Adipose tissue (tissue), 3 donors: ENCODE data around the gene MKNK1. TPM values are rescaled to one million over a fixed set of nuclear protein-coding genes. Genes with fewer than 3 reads are reported as not detected.

ENCODE experiments used
- H3K27ac ChIP-seq: one replicate; pipeline ENCODE4 v1.5.1; 2013; ENCODE audit warnings: low read depth, low read length
- WGBS, 3 donors: extraction: QIAGEN DNeasy Blood & Tissue Kit; methylation state at CpG; one replicate each; pipeline ENCODE4 v1.1.7; 2013; 5-methylcytosine and 5-hydroxymethylcytosine counted together
- polyA plus RNA-seq, 3 donors: library from polyadenylated mRNA; stranded (reverse); fragments of 200-250 nt; gene quantifications; one replicate each; pipeline ENCODE4 v1.2.3, GENCODE V29; 2013
- donor health status: healthy with polysubstance abuse.
- donor health status: Bipolar disorder and iron deficiency.
- donor health status: healthy.

The MKNK1 gene
- polyA plus RNA-seq, 3 donors: 31.0 to 63.1 (median 39.3) TPM

DNA sequence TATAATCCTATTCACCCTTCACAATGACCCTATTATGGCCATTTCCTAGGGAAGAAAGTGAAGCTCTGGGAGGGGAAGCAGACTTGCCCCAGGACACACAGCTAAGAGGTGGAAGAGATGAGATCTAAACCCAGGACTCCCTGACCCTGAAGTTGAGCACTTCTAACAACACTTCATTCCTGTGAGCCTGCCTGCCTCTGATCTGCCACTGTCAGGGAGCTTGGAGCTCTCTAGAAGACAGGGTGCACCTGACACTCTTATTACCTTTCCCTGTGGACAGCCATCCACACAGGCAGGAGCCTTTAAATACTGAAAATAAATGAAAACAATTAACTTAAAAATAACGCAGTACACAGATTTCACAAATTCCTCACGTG, 599 bp downstream of the MKNK1 start:
- H3K27ac ChIP-seq: no peak overlapping the region
- 0 to 2% (median 1%) methylated on average over 2 of the region's 2 CpGs for WGBS, 3 donors

DNA sequence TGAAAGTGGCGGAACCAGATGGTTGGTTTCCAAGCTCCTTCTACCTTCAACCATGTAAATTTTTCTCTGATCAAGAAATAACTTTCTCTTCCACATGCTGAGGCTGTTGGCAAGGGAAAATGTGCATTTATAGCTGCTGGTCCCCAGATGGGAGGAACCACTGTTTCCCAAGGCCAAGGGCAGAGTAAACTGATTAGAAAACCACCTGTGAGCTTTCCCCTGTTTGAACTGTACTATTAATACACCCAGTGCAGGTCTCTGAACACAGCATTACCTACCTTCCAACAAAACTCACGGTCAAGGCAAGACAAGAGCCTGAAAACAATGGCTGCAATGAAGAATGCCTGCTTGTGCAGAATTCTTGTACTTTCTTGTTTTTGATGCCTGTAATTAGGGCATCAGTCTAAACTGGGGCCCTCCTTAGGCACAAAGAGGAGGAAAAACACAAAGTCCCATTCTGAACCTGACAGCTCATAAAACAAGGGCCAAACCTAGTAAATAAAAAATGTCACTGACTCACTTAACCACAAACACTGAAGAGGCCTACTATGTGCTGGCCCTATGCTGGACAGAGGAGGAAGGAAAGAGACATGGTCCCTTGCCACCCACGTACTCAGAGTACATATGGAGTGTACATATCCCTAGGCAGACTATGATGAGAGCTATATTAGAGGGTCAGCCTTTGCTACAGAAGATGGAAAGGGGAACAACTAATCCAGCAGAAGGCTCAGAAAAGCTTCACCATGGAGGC, 2.6 kb downstream of the MKNK1 start:
- H3K27ac ChIP-seq: no peak overlapping the region
- WGBS, 3 donors: 37 to 85% (median 79%) methylated on average over 3 of the region's 3 CpGs

DNA sequence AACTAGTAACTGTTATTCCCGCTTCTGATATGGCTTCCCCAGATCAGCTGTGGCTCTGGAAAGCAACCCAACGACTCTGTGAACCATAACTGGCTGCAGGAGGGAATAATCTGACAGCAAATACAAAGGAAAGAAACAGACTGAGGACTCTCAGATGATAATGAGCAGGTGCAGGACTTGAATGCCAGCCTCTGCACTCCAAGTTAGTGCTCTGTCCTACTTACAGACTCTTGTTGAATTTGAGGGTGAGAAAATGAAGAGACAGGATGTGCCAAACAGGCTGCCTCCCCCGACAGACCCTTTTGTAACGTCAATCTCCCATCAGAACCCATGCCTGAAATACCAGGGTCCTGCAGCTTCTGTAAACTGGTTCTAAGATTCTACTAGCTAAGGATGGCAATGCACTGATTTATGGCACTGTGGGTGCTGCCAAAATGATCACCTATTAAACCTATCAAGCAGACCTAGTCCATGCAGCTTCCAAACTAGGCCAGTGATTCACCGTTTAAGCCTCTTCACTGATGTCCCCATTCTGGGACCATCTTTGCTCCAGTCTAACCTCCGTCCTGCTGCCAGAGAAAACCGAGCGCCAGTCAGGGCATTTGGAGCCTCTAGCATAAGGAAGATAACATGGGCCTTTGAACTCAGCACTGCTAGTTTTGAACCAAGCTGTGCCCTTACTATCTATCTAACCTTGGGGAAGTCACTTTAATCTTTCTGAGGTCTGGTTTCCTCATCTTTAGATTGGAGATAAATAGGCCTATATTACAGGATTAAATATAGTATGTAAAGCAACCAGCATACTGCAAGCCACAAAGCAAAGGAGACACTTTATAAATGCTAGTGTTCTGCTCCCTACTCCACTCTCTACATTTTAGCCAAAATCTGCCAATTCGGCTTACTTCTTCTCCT, 4.8 kb downstream of the MKNK1 start:
- no peak overlapping the region for H3K27ac ChIP-seq
- WGBS, 3 donors: 48 to 84% (median 80%) methylated on average over 9 of the region's 9 CpGs

DNA sequence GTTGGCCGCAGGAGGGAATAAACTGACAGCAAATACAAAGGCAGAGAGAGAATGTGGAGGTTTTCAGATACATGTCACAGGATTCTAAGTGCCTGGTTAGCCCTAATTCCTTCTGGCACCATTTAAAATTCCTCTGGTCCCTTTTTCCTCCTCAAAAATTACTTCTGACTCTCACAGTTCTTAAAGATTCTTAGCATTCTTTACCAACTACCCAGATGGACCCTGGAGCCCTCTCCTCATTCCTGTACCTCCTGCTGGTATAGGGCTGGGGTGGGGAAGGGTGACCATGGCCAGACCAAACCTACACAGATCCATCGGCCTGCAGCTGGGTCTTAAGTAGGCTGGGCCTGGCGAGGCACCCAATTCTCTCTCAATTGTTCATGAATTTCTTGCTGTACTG, 7.2 kb downstream of the MKNK1 start:
- H3K27ac ChIP-seq: no peak overlapping the region
- 85 to 93% (median 93%) methylated on average over 3 of the region's 3 CpGs for WGBS, 3 donors

DNA sequence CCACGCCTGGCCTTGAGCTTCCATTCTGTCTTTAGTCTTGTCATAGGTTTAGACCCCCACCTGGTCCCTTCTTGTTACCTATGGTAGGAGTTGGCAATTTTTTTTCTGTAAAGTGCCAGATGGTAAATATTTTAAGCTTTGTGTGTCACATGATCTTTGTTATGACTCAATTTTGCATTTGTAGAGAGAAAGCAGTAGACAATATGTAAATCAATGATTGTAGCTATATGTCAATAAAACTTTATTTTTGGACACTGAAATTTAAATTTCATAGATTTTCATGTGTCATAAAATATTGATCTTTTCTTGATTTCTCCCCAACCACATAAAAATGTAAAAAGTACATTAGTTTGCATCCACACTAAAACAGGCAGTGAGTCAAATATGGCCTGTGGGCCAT, 8.0 kb downstream of the MKNK1 start:
- 98 to 100% (median 100%) methylated on average over 1 of the region's 1 CpG for WGBS, 3 donors
- H3K27ac ChIP-seq: no peak overlapping the region

DNA sequence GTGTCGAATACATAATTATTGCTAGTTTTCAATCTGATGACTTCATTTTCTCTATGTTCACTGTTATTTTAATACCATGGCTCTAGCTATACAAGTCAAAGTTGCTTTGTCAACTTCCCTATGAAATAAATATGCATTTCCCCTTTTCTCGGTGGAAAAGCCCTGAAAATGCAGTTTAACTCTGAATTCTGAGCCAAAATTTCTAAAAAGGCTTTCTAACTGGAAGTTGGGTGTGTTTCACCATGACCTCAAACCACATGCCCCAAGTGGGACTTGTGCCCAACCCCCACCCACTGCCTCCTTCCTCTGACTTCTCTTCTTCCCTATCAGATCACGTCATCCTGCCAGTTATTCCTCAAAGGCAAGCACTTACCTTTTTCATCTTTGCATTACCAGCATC, 8.9 kb downstream of the MKNK1 start:
- WGBS, 3 donors: 20 to 59% (median 26%) methylated on average over 3 of the region's 3 CpGs
- no peak overlapping the region for H3K27ac ChIP-seq

DNA sequence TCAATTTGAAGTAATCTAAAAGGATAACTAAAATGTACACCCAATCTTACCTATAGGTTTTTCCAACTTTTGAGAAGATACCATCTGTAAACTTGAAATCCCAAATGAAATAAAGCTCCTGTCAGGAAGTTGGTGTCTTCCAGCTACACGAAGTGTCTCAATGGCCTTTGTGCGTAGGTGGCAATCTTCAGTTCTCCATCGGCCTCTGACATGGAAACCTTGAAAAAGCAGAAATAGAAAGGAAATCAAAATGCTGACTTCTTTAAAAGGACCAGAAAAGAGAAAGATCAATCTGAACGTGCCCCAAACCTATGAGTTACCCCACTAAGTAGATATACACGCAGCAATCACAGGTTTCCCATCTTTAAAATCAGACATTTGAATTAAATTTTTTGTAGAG, 10.0 kb downstream of the MKNK1 start:
- WGBS, 3 donors: 64 to 86% (median 78%) methylated on average over 5 of the region's 5 CpGs
- no peak overlapping the region for H3K27ac ChIP-seq

DNA sequence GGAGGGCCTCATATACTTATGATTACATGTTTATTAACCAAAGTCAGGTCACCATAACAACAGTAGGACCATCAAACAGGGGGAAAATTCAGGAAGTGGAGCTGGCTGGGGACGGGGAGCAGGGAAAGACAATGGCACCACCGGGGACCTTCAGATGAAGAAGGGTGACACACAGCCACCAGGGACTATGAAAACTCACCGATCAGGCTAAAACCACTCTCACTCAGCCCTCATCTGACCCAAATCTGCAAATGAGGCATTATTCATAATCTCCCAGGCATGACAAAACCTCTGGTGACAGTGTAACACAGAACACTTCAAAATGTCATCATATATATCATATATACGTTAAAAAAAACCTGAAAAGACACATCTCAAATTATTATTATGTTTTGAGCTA, 11.2 kb downstream of the MKNK1 start:
- 81 to 88% (median 86%) methylated on average over 4 of the region's 4 CpGs for WGBS, 3 donors
- no peak overlapping the region for H3K27ac ChIP-seq

DNA sequence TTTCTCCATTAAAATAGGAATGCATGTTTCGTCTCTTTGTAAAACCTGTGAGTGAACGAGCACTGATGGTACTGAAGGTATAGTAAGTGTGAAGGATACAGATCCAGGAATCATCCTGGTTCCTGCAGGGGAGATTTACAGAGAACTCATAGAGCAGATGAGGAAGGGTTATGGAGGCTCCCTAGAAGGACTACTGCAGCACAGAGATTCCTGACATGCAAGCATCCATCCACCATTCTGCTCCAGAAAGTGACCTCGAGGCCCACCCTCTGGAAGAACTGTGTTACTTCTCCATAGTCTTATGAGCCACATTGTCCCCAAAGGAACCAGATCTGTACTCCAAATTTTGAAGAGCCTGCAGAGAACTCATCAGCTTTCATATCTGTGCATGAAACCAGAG, 14.5 kb downstream of the MKNK1 start:
- 91 to 97% (median 93%) methylated on average over 3 of the region's 3 CpGs for WGBS, 3 donors
- H3K27ac ChIP-seq: no peak overlapping the region

DNA sequence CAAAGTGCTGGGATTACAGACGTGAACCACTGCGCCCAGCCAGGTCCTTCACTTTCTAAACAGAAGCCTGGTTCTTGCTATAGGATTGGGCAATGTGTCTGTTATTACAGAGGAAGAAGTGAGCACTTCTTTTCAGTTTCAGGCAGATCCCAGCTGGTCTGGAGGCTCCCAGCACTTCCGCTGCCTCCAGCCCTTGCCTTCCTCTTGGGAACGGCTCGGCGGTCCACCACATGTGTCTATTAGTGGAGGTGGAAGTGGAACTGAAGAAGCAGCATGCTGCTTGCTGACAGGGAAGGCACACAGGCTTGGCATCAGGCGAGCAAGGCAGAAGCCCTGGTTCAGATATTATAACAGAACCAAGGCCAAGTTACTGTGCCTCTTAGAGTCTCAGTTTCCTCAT, 17.0 kb downstream of the MKNK1 start:
- WGBS, 3 donors: 54 to 70% (median 65%) methylated on average over 7 of the region's 7 CpGs
- no peak overlapping the region for H3K27ac ChIP-seq

DNA sequence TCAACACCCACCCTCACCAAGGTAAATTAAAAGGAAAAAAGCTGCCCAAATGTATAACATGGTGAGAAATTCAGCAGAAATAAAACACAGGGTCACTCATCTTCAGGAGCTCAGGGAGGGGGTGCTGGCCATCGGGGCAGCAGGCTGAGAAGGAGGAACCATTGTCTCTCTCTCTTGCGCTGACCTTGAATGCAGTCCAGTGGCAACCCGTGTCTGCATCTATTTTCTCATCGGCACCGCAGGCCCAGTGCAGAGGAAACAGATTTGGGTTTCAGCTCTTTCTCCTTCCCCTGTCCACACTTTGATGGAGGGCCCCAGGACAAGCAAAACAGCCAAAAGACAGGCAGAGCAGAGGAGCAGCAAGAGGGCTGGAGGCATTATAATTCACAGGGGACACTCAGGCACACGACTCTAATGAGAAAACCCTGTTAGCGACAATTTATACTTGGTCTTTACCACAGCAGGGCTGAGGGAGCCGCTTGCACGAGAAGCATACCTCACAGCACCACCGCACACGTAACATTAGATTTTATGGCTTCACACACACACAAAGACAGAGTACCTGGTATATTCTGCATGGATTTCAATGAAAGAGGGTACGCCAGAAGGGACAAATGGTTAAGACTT, 18.6 kb downstream of the MKNK1 start:
- 61 to 78% (median 72%) methylated on average over 12 of the region's 12 CpGs for WGBS, 3 donors
- no peak overlapping the region for H3K27ac ChIP-seq

DNA sequence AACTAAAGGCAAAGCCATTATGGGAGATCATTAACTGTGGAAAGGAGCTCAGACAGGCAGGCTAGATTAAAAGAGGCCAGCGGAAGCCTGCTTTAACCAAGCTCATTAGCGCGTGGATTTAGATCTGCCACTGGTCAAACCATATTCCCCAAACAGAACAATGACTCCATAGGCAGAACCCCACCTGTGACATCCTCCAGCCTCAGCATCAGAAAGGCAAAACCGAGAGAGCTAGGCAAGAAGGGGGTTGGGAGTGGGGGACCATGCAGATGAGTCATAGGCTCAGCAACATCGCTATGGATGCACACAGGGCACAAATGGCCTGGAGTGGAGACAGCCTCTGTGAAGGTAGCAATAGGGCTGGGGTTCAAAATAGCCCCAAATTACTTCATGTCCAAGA, 20.6 kb downstream of the MKNK1 start:
- 75 to 92% (median 88%) methylated on average over 5 of the region's 5 CpGs for WGBS, 3 donors
- H3K27ac ChIP-seq: no peak overlapping the region

DNA sequence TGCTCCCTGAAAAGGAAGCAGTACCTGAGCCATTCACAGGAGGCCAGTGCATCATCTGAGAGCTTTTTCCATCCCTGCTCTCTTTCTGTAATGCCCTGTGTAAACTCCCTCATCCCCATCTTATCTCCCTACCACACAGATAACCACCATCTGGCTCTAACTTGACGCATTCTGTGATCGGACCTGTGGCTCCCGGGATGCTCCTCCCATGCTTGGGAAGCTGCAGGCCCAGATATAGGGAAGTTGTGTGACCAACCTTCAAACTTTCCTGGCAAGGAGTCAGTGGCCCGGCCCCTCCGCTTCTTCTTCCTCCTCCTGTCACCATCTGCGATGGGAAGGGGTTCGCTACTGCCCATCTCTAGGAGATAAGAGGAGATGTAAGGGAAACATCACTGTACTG, 21.1 kb downstream of the MKNK1 start:
- no peak overlapping the region for H3K27ac ChIP-seq
- WGBS, 3 donors: 45 to 66% (median 63%) methylated on average over 7 of the region's 7 CpGs

DNA sequence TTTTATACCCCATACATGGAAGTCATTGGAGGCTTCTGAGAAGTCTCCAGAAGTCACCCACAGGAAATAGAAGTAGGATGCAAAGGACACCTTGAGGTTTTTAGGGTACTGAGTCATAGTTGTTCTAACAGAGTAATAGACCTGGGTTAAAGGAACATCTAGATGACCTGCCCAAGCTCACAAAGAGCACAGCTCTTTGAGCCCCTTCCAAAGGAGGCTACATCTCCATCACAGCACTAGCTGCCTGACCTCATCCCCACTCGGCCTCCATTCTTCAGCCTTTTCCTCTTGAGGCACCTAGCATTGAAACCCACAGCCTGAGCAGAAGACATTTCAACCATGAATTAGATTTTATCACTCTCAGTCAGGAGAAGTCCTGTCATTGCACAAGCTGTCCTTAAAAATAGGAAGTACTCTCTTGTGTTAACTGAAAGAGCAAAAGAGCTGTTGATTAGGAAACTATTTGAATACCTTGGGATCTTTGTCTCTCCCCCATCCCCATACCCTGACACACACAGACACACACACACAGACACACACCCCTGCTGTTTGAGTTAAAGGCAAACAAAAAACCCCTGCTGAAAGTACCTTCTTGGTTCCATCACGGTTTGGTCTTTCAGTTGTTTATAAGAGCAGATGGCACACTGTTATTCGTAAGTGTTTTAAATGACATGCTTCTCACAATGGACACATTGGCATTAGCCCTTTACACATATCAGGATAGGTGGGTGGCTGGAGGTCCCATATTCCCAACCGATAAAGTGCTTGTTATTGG, 22.2 kb downstream of the MKNK1 start:
- WGBS, 3 donors: 62 to 85% (median 75%) methylated on average over 4 of the region's 4 CpGs
- H3K27ac ChIP-seq: no peak overlapping the region

DNA sequence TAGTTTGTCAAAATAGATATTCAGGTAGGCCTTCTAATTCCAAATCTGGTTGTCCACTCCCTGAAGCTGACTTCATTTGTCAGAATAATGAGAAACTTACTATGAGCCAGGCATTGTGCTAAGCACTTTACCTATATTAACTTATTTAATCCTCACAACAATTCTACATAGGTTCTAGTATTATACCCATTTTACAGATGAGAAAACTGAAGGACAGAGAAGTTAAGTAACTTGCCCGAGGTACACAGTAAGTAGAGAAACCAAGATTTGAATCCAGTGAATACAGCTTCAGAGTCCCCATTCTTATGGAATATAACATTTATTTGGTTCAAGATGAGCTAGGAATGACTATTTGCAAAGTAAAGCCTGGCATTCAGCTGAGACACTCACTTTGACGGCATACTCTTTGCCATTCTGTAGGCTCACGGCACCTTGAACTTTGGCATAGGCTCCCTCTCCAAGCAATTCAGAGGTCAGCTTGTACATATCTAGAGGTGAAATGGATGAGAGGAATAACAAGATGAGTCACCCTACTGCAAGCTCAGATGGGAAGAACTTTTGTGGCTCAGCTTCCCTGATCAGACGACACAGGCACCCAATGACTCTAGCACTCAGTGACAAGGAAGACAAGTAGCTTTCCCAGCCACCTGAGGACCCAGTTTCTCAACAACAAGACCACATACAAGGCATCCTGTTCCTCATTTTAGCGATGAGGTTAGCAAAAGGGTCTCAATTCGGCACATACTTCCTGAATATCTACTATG, 23.7 kb downstream of the MKNK1 start:
- whole genome bisulfite sequencing, 3 donors: 68 to 94% (median 78%) methylated on average over 6 of the region's 6 CpGs
- H3K27ac ChIP-seq: no peak overlapping the region

DNA sequence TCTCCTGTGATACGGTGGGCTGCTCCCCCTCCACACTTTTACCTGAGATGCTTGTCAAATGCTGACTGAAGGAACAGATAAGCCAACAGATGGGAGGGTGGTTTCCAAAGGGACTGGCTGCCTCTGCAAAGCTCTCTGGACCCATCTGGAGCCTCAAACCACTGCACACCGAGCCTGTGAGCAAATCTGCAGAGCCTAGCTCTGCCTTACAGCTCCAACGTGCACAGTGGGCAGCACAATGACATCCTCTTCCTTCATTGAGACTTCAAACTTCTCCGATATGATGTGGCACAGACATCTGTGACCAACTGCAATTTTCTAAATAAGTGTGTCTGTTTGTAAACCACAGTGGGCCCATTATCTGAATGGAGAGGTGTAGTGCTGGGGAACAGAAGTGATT, 26.4 kb downstream of the MKNK1 start:
- WGBS, 3 donors: 78 to 83% (median 80%) methylated on average over 4 of the region's 4 CpGs
- no peak overlapping the region for H3K27ac ChIP-seq

DNA sequence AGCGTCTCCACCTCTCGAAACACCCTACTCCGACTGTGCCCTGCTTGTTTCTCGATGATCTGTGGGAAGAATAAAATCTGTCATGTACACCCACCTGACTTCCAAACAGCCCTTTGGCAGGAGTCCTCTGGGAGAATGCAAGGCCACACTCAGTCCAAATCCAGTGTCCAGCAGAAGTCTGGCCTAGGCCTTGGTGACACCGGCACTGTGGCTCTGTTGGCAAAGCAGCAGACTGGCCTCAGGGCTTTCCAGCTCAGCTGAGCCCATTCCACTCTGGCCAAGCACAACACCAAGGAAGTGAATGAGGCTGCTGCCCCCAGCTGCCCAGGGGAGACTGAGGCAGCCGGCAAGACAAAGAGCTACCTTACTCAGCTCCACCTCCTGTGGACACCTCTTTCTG, 27.5 kb downstream of the MKNK1 start:
- 44 to 87% (median 76%) methylated on average over 6 of the region's 6 CpGs for WGBS, 3 donors

DNA sequence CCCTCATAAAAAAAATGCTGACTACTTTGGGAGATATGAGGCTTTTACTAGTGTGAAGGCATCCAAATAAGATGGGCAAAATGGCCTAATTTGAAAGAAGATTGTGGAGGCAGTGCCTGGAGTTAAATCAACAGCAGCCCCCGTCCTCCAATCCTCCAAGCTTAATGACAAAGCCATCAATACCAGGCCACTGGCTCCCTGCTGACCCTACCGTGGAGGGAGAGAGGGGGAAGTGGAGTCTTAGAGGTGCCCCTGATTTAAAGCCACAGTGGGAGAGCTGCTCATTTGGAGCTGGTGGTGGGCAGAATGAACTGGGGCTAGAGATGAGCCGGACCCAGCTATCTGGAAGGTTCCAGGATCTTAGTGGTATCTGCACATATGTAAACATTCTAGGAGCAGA, 28.3 kb downstream of the MKNK1 start:
- no peak overlapping the region for H3K27ac ChIP-seq
- WGBS, 3 donors: 77 to 89% (median 86%) methylated on average over 3 of the region's 3 CpGs

More for the DNA sequence above, 27.5 kb downstream of the MKNK1 start:
- no peak overlapping the region for H3K27ac ChIP-seq
